Mononuclear cell (primary cell): ENCODE data around the gene SLC35F3. TPM values are rescaled to one million over a fixed set of nuclear protein-coding genes. Genes with fewer than 3 reads are reported as not detected.
"Not testable (repeated sequence)": the region's sequence is repeated elsewhere in the genome, so short reads cannot be mapped to it uniquely, and the experiment has no call there.

Experiments used
- H3K27me3 ChIP-seq: 2 replicates; pipeline ENCODE4 v1.6.0; 2011; ENCODE audit warnings: low read length, control low read depth; ENCODE audit not compliant: insufficient read depth
- H3K4me1 ChIP-seq: 2 replicates; pipeline ENCODE4 v1.5.1; 2011; ENCODE audit warnings: mild to moderate bottlenecking, low read length, control low read depth; ENCODE audit not compliant: insufficient read depth
- H3K4me3 ChIP-seq: 2 replicates; pipeline ENCODE4 v1.5.1; 2011; ENCODE audit warnings: mild to moderate bottlenecking, low read length, moderate library complexity
- H3K9me3 ChIP-seq: 2 replicates; pipeline ENCODE4 v1.5.1; 2011; ENCODE audit warnings: low read depth, mild to moderate bottlenecking, control low read depth, low read length
- total RNA-seq: library from RNA; depleted of rRNA; stranded (reverse); fragments of >200 nt; gene quantifications from one replicate; pipeline ENCODE4 v1.2.3, GENCODE V29; 2012

Gene SLC35F3
- total RNA-seq, 1 donor, result not detected

DNA sequence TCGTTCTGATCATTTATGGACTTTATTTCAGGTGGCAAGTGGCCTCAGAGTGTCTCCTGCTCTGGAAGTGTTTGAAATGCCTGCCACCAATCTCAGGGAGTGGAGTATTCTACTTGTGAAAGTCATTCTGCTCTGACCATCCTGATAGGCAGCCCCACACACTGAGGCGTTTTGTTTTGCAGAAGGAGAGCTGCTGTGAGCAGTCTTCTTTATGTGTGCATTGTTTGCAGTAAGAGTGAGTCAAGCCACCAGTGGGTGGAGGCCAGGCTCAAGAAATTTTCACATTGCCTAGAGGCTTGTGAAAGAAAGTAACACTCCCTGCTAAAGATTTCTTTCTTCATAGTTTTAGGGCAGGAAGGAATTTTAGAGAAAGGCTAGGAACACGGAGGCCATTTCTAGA lies 204.4 kb downstream of the SLC35F3 start:
- no peaks in the 10 kb centered on the region for H3K9me3 ChIP-seq
- no peak overlapping the region for H3K4me3 ChIP-seq
- H3K27me3 ChIP-seq, result no peaks in the 10 kb centered on the region
- no peaks in the 10 kb centered on the region for H3K4me1 ChIP-seq

GRCh38 chr1:234109840-234110239 lies 205.4 kb downstream of the SLC35F3 start:
- H3K9me3 ChIP-seq, result no peaks in the 10 kb centered on the region
- no peaks in the 10 kb centered on the region for H3K27me3 ChIP-seq
- no peak overlapping the region for H3K4me3 ChIP-seq
- H3K4me1 ChIP-seq, result no peaks in the 10 kb centered on the region

DNA sequence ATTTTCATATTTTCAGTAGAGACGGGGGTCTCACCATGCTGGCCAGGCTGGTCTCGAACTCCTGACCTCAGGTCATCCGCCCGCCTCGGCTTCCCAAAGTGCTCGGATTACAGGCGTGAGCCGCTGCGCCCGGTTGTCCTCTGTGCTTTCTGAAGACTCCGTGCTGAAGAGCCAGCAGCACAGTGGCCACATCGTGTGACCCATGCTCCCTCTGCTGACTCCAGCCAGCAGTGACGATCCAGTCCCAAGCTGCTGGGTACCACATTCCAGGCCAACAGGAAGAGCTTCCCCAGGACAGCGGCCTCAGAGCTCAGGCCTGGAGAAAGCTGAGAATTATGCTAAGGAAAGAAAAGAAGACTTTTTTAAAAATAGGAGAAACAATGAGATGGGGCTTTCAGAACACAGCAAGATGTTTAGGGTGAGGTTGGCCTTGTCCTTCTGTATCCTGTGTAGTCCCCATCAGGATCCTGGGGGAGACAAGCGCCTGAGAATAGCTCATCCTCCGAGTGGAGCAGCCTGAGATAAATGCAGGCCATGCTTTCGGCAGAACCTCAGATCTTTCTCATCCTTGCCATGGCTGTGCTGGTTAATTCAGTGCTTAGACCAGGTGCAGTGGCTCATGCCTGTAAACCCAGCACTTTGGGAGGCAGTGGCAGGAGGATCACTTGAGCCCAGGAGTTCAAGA lies 207.1 kb downstream of the SLC35F3 start:
- Histone ChIP-seq H3K4me3 (no peak overlapping the region), H3K27me3 (peaks cover 3% of the 10 kb centered on the region), H3K4me1 (no peaks in the 10 kb centered on the region), H3K9me3 (no peaks in the 10 kb centered on the region)

GRCh38 chr1:234114648-234115307 lies 210.3 kb downstream of the SLC35F3 start:
- no peak overlapping the region for H3K4me3 ChIP-seq

GRCh38 chr1:234118911-234119310 lies 214.4 kb downstream of the SLC35F3 start:
- Histone ChIP-seq H3K27me3 (peaks cover 4% of the 10 kb centered on the region), H3K4me3 (no peak overlapping the region), H3K9me3 (no peaks in the 10 kb centered on the region), H3K4me1 (no peaks in the 10 kb centered on the region)

More at GRCh38 chr1:234114648-234115307, 210.3 kb downstream of the SLC35F3 start:
- H3K4me1 ChIP-seq, result no peaks in the 10 kb centered on the region
- peaks cover 3% of the 10 kb centered on the region for H3K27me3 ChIP-seq
- H3K9me3 ChIP-seq, result no peaks in the 10 kb centered on the region

- Histone ChIP-seq H3K4me3 (no peak overlapping the region), H3K4me1 (no peaks in the 10 kb centered on the region), H3K27me3 (peaks cover 6% of the 10 kb centered on the region), H3K9me3 (no peaks in the 10 kb centered on the region)
Observed at GRCh38 chr1:234119431-234119830, 215.0 kb downstream of the SLC35F3 start.

- Histone ChIP-seq H3K9me3 (no peaks in the 10 kb centered on the region), H3K27me3 (peaks cover 2% of the 10 kb centered on the region), H3K4me1 (no peaks in the 10 kb centered on the region), H3K4me3 (no peak overlapping the region)
Observed at GRCh38 chr1:234120327-234120944, 216.0 kb downstream of the SLC35F3 start.

DNA sequence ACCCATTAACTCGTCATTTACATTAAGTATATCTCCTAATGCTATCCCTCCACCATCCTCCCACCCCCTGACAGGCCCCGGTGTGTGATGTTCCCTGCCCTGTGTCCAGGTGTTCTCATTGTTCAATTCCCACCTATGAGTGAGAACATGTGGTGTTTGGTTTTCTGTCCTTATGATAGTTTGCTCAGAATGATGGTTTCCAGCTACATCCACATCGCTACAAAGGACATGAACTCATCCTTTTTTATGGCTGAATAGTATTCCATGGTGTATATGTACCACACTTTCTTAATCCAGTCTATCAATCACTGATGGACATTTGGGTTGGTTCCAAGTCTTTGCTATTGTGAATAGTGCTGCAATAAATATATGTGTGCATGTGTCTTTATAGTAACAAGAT lies 217.2 kb downstream of the SLC35F3 start:
- H3K4me1 ChIP-seq, H3K27me3 ChIP-seq, H3K4me3 ChIP-seq, H3K9me3 ChIP-seq: not testable (repeated sequence)

GRCh38 chr1:234122571-234122970 lies 218.1 kb downstream of the SLC35F3 start:
- not testable (repeated sequence) for H3K4me1 ChIP-seq, H3K27me3 ChIP-seq, H3K9me3 ChIP-seq, H3K4me3 ChIP-seq

GRCh38 chr1:234123867-234124266 lies 219.4 kb downstream of the SLC35F3 start:
- H3K9me3 ChIP-seq, result no peaks in the 10 kb centered on the region
- no peaks in the 10 kb centered on the region for H3K4me1 ChIP-seq
- H3K27me3 ChIP-seq, result peaks cover 7% of the 10 kb centered on the region
- no peak overlapping the region for H3K4me3 ChIP-seq

GRCh38 chr1:234125283-234125682 lies 220.8 kb downstream of the SLC35F3 start:
- Histone ChIP-seq H3K27me3 (peaks cover 7% of the 10 kb centered on the region), H3K4me3 (no peak overlapping the region), H3K4me1 (no peaks in the 10 kb centered on the region), H3K9me3 (no peaks in the 10 kb centered on the region)

DNA sequence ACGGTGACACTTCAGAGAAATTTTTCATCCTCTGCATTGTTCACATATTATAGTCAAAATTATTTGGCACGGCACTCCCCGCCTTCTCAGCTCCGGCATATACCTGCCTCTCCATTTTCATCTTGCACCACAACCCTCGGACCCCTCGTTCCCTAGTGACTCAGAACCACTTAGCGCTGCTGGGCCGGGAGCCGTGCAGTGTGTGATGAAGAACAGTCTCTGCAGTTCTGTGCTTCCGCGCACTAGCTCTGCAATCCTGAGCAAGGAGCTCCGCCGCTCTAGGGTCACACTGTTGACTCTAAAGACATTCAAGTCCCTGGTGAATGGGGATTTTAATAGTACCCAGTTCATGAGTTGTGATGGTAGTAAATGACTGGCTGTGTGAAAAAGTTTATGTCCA lies 221.2 kb downstream of the SLC35F3 start:
- Histone ChIP-seq H3K27me3 (peaks cover 7% of the 10 kb centered on the region), H3K4me3 (no peak overlapping the region), H3K9me3 (no peaks in the 10 kb centered on the region)

DNA sequence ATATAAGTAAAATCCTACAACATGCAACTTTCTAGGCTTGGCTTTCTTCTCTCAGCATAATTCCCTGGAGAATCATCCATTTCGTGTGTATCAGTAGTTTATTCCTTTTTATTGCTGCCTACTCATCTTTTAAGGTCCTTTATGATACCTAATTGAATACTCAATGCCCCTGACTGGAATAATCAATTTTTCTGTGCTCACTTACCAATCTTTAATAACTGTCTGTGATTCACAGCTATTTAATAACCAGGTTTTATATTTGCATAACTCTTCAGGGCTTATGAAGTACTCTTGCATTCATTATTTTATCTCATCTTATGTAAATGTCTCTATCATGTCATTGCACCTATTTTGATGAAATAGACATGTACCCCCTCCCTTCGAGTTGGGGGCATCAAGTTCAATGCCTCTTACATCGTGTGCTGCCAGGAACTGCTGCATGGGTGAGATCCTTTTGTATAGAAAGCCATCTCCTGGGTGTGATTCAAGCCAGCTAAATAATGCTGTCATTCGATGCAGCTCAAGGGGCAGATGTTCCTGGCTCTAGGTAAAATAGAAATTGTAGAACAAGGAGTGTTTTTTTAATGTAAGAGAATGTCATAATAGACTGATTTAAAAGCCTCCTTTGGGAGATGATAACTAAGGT lies 222.7 kb downstream of the SLC35F3 start:
- no peaks in the 10 kb centered on the region for H3K4me1 ChIP-seq
- H3K4me3 ChIP-seq, result no peak overlapping the region
- H3K9me3 ChIP-seq, result no peaks in the 10 kb centered on the region
- peaks cover 7% of the 10 kb centered on the region for H3K27me3 ChIP-seq

More for the DNA sequence above, 221.2 kb downstream of the SLC35F3 start:
- H3K4me1 ChIP-seq, result no peaks in the 10 kb centered on the region

GRCh38 chr1:234132795-234133194 lies 228.3 kb downstream of the SLC35F3 start:
- no peaks in the 10 kb centered on the region for H3K27me3 ChIP-seq
- no peaks in the 10 kb centered on the region for H3K9me3 ChIP-seq
- no peaks in the 10 kb centered on the region for H3K4me1 ChIP-seq
- no peak overlapping the region for H3K4me3 ChIP-seq

DNA sequence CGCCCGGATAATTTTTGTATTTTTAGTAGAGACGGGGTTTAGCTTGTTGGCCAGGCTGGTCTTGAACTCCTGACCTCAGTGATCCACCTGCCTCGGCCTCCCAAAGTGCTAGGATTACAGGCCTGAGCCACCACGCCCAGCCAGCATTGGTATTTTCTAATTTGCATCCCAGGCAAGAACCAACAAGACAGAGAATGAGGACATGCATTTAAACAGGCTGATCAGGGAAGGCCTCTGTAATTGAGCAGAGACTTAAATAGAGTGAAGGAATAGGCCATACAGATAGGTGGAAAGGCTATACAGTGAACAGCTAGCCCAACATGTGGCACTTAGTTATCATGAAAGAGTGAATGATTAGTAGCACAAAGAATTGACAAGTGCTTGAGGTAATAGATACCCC lies 230.4 kb downstream of the SLC35F3 start:
- Histone ChIP-seq H3K4me1 (no peaks in the 10 kb centered on the region), H3K9me3 (no peaks in the 10 kb centered on the region), H3K4me3 (no peak overlapping the region), H3K27me3 (no peaks in the 10 kb centered on the region)
